ENCODE data around the gene SERP2.
"Not testable (repeated sequence)": the region's sequence is repeated elsewhere in the genome, so short reads cannot be mapped to it uniquely, and the experiment has no call there.

SERP2 gene

DNA sequence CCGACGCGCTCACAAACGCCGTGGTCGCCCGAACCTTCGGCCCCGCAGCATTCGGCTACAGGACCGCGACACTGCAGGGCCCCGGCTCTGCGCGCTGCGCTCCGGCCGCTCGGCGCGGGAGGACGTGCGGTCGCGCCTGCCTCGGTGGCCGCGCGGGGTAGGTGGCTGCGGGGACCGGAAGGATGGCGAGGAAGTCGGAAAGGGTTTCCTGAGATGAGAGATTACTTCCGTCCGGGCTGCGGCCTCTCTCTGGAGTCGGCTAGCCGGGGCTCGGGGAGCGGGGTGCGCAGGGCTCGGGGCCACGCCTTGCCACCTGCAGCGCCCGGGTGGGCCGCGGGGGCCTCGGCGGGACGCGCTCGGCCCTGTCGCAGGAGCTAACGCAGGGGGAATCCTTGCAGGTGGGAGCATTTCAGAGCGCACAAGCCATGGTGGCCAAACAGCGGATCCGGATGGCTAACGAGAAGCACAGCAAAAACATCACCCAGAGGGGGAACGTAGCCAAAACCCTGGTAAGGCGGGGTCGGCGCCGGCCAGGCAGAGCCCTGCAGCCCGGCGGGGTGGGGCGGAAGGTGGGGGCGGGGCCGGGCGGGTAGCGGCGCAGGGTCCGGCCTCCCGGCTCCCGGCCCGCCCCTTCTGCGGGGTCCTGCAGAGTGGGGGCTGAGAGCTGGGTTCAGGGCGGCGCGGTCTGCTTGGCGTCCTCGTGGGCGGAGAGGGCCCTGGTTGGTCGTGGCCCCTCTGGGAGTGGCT lies at the start of gene SERP2:
Gene SERP2, plus strand, starts transcription at position 224 of the 747 bp plus-strand sequence. Its CDS starts 202 bp downstream, at position 426.
- DNase-seq = no peak

DNA sequence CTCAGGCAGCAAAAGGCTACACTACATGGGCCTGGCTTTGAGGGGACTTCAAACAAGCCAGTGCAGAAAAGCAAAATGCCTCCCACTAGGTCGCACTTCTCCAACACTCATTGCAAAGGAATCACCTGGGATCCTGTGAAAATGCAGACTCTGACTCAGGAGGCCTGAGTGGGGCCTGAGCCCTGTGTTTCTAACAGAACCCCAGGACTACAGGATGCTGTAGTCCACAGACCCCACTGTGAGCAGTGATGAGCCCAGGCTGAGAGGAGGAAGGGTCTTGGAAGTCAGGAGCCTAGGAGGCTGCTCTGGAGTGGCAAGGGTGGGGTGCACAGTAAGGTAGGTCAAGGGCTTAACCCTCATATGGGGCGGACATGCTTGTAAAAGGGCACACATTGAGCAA lies 46.7 kb upstream of the SERP2 start:
- no peak for DNase-seq

DNA sequence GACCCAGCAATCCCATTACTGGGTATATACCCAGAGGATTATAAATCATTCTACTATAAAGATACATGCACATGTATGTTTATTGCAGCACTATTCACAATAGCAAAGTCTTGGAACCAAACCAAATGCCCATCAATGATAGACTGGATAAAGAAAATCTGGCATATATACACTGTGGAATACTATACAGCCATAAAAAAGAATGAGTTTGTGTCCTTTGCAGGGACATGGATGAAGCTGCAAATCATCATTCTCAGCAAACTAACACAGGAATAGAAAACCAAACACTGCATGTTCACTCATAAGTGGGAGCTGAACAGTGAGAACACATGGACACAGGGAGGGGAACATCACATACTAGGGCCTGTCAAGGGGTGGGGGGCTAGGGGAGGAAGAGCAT lies 44.6 kb upstream of the SERP2 start:
- DNase-seq = not testable (repeated sequence)

DNA sequence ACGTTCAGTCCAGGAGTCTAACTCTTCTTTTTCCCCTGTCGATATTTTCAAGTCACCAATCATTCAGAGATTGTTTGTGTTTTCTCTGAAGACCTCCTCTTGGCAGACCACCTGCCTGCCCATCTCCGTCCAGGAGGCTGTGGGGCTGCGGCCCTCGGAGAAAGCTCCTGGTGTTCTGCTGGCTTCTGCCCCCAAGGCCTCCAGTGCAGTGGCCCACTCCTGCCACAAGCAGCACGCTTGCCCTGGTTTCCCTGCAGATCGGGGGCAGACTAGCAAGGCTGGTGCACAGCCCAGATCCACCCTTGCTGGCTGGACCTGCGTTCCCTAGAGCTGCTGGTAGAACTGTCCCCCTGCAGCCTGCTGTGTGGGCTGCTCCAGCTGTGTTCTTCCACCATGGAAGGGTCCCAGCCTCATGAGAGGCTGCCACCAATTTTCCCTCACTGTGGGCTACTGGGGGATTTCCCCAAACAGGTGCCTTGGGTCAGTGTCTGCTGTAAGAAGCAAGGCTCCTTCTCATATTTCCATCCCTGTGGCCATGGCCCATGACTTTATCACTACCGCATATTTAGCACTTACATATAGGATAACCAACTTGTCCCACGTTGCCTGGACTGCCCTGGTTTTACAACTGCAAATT lies 43.6 kb upstream of the SERP2 start:
- no peak for DNase-seq

DNA sequence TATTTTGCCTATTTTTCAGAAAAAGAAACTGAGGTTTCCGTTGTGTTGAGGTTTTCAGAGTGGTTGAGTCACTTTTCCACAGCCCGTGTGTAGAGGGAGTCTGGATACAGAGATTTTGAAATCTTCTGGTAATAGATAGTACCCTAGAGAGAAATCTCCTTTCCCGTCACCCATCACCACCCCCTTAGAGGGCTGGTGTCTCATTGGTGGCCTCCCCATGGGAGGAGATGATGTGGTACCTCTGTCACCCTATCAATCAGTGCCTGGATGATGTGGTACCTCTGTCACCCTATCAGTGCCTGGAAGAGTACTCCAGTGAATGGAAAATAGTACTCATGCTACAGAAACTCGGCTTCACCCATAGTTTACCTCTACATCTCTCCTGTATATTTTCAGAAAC lies 42.2 kb upstream of the SERP2 start:
- DNase-seq = no peak

DNA sequence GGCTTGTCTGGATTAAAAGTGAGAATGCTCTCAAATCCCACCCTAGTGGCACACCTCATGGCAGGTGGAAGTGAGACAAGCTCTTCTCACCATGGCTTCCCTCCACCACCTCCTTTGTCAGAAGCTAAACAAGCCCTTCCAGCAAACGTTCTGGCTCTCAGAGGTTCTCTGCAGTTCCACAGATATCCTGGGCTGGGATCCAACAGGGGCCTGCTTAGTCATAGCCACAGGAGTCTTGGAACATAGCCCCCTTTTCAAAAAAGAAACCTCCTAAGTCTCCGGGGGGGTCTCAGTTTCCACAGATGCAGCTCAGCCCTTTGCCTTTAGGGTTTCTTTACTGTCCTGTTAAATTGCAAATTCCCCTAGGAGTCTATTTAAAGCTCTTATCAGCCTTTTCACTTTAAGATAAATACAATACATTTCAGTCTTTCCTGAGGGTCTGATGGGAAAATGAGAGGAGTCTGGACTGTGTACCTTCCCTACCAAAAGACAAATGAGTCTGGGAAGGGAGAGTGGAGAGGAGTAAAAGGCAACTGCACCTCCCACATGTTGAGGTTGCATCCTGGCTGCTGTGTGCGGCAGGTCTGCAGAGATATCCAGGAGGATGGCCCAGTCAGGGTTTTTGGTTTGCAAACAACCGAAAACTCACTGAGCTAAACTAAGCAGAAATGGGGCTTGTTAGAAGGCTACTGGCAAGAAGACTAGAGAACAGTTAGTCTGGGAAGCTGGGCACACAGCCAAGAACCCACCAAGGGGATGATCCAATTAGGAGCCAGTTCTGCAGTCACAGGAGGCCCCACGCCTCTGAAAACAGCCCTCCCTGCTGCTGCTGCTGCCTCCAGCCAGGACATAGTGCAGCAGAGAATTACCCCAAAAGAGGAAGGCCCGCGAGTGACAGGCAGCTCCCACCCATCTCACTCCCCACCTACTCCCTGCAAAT lies 41.4 kb upstream of the SERP2 start:
- DNase-seq = no peak

DNA sequence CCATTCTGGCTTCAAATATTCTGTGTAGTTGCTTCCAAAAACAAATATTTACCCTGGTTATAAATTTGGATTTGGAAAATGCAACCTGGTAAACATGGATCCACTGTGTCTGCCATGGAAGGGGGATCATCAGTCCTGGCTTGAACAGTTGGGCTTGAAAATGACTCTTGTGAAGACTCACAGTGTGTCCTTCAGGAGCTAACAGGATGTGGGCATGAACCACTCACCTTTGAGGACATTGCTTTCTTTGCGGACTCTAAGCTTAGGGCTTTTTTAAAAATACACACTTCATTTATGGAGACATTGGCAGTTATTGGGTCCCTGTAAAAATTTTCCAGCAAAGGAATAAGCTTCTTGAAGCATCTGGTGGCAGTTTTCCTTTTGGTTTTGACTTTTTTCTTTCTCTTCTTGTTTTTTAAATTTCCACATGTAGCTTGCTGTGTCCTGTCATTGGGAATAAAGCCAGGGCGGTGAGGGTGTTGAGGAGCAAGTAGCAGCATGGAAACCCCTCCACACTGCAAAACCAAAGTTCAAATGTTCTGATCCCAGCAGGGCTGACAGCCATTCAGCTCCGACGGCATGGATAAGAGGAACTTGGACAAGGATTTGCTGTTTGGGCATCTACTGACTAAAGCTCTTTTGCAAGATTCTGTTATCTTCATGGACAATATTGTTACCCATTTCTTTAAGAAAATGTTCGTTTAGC lies 39.5 kb upstream of the SERP2 start:
- DNase-seq = no peak

DNA sequence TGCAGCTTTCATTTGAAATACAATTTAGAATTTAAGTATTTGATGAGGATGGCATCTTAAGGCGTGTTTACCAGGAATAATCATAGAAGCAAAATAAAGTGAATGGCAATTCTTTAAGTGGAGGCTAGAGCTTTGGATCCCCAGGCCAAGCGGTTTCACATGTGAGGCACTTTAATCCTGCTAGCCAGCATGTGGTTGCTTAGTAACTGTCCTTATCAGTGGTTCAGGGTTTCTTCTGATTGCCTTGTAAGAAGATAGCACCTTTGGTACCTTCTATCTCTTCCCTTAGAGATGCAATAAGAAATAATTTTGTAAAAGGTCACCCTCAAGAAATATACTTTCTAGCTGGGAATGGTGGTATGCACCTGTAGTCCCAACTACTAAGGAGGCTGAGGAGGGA lies 38.9 kb upstream of the SERP2 start:
- DNase-seq = no peak

DNA sequence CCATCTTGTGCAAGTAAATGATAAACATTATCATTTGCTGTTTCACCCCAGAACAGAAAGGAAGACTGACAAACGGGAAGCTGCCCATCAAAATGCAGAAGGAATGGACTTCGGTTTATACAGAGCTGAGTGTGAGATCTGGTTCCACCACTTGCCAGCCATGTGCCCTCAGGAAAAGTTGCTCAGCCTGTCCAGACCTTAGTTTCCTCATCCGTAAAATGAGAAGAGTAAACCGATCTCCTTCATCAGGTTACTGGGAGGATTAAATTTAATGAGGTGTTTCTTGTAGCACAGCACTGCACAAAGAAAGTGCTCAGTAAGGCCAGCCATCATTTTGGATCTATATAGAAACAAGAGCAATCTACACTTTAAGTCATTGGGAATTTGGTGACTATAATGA lies 36.7 kb upstream of the SERP2 start:
- DNase-seq = no peak

DNA sequence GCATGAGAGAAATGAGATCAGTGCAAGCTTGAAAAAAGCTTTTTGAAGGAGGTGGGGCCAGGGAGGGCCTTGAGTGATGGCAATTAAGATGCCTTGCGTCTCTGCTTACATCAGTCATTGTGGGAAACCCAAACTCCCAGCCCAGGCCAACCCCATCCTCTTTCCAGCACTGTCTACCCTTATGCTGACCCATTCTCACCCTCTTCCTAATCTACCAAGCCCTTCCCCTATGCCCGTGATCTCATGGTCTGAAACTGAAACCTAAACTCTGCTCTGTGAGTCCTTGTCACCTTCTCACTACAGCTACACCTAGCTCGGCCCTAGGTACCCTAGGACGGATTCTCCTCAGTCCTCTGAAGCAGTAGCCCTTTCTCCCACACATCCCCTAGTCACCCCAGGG lies 36.0 kb upstream of the SERP2 start:
- DNase-seq = no peak

DNA sequence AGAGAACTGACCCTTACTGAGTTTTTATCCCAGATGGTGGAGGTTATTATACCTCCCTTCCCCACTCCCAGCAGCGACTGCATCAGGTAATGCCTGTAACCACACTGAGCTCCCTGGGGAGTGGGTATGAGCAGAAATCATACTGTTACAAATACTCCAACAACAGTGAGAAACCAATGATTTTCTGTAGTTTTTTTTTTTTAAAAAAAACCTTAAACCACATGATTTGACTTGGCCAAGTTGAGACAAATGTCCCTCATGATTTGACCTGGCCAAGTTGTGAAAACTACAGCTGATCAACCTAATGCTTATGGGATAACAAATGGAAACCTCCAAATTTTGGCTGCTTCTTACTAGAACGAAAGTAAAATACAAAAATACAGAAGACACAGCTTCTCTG lies 33.1 kb upstream of the SERP2 start:
- no peak for DNase-seq

DNA sequence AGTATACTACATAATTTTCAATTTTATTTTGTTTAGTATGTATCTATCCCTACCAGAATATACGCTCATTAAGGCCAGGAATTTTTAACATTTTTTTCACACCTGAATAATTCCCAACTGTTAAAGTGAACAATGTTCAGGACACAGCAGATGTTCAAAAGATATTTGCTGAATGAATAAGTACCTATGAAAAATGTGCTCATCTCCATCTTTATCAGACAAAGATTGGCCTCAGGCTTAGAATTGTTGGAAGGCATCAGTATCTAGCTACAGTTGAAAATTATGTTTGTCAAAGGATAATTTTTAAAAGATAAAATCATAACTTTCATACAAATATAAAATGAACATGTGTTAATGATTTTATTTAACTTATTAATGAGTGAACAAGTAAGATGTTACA lies 30.9 kb upstream of the SERP2 start:
- DNase-seq = no peak

DNA sequence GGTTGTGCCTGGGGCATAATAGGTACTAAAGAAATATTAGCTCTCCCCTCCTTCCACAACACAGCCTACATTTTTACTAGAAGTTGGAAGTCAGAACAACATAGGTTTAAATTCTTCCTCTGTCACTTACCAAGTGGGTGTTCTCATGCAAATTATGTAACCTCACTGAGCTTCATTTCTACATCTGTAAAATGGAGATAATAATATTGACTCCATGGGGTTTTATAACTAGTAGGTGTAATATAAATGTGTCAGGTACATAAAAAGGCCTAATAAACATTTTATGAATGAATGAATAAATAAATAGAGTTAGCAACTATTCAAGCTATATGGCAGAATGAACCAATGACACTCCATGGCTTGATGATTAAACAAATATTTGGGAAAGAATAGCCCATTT lies 27.1 kb upstream of the SERP2 start:
- DNase-seq = no peak

DNA sequence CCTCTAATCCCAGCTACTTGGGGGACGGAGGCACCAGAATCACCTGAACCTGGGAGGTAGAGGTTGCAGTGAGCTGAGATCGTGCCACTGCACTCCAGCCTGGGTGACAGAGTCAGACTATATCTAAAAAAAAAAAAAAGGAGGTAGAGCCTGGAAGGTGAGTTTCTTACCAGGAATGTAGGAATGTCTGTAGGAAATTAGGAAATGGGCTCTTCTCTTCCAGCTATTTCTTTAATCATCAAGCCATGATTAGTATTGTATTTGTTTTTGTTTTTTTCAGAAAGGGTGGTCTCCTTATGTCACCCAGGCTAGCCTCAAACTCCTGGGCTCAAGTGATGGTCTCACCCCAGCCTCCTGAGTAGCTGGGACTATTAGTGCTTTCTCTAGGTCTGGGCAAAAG lies 26.3 kb upstream of the SERP2 start:
- DNase-seq = no peak

DNA sequence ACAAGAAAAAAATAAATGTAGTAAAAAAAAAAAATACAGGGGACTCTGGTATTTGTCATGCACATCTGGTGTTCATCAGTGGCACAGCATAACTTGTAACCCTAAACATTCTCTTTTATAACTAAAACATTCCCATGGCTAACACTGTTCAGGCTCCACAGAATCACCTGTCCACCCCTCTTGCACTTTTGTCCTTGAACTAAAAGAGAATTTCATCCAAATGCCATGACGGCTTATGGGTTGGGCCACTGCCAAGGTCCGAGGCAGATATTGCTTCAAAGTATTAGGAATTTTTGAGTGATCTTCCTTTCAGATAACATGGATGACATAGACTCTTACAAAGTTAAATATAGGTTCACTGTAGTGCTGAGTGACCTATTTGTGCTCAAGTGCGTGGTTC lies 25.7 kb upstream of the SERP2 start:
- no peak for DNase-seq

DNA sequence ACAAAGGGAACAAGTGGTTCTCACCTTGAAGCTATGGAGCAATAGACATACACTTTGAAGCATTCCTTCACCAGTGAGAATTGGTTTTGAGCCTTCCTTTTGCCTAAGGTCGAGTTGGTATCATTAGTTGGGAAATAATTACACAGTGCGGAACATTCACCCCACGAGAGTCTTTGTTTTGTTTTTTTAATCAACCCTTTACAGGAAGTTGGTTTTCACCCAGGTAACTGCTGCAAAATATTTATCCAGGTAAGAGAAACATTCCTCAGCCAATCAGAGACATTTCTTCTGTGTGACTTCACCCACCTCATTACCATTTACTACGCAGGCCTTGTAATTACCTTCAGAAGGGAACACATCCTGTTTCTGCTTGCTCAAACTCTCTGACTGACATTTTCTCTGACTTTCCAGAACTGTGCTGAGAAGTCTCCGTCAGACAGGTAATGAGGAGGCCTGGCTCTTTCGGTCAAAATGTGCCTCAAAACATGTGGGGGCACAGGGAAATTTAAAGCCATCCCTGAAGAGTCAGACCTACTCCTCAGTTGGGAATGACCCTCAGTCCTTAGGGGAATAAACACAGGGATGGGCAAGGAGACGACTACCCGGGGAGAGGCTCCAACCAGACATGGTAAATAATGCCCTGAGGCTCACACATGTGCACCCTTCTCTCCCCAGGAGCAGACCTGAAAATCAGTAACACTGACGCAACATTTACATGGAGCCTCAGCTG lies 22.7 kb upstream of the SERP2 start:
- DNase-seq = no peak

DNA sequence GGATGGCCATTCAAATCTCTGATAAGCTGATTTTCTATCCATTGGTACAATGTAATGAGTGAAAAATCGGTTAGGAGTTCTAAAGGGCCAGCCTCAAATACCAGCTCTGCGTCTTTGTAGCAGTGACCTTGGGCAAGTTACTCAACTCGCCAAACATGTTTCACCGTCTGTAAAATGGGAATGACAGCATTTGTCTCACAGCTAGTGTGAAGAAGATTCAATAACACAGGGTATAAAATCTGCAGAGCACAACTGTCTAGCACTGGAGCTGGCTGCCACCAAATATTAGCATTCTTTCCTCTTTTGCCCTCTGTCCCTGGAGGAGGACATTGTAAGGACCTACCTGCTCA lies 22.1 kb upstream of the SERP2 start:
- DNase-seq = no peak

DNA sequence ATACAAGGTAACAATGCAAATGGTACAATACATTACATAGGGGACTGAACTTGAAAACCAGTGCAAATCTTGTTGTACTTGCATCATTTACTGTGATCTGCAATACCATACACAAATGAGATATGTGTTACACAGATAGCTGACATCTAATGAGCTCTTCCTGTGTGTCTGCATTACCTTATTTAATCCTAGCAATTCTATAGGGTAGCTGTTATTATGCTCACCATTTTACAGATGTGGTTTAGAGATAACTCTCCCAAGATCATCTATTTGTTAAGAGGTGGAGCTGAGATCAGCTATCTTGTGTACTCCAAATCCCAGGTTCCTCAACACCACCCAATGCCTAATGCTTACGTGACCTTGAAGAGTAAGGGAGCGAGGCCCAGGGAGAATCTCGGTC lies 21.4 kb upstream of the SERP2 start:
- DNase-seq = no peak

DNA sequence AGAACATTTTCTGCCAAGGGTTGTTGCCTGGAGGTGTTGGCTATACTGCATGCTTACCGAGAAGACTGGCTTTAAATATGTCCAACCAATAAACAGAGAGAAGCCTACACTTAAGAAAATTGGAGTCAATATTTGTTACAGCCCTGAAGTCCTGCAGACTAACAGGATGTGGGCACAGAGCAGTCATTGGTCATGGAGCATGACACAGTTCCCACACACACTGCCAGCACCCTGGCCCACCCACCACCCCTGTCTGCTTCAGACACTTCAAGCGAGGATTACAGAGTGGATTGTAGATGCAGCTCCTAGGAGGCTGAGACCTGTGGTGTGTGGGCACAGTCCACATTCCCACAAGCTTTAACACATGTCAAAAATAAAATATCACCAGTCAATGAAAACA lies 21.0 kb upstream of the SERP2 start:
- DNase-seq = no peak

DNA sequence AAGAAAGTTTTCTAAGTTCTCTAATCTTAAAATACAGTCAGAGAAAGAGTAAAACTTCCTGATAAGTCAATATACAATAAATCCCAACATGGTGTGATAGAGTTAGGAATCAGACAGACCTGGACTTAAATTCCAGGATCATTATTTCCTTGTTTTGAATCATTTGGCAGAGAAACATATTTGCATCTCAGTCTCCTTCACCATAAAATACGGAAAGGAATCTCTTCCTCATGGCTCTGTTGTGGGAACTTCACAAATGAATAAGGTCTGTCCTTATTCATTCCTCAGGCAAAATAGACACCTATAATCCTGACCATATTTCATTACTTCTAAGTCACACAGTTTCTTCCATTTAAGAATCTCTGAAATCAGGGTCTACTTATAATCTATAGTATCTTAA lies 19.3 kb upstream of the SERP2 start:
- no peak for DNase-seq

DNA sequence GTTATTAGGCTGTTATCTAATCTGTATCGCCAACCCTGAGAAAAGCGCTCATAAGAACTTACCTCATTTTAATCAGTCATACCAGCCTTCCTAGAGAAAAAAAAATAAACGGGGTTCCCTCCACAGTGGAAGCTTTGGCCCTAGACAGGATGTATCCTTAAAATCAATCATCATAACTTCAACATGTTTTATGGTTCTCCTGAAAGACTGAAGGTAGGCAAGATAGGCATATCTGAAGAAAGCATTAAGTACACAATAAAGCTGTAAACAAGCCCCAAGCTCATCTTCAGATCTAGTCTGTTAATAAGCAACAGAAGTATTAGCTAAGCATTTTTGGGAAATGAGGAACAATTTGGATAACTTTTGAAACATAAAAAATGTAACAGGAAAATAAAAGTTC lies 18.7 kb upstream of the SERP2 start:
- DNase-seq = no peak

DNA sequence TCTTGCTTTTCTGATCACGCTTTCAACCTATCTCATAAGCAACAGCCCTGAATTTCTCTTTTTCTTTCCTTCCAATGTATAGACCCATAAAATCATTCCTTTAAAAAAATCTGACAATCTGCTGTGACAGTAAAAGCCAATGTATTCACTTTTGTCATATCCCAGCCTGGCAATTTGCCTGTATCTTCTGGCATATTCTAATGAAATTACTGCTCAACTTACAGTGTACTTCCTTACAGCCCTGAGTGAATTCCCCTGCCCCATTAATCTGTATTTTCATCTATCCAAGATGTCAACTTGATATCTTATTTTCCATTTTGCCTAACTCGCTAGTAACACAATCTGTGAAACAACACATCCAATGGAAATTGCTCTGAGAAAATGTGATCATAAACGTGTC lies 18.0 kb upstream of the SERP2 start:
- no peak for DNase-seq

DNA sequence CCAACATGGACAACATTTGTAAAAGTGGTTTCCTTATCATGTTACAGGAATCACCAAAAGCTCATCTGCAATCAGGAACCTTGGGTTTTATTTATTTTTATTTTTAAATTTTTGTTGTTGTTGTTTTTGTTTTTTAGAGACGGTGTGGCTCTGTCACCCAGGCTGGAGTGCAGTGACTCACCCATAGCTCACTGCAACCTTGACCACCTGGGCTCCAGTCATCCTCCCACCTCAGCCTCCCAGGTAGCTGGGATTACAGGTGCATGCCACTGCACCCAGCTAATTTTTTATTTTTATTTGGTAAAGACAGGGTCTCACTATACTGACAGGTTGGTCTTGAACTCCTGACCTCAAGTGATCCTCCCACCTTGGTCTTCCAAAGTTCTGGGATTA lies 13.6 kb upstream of the SERP2 start:
- DNase-seq = no peak
